H1 (cell line): ENCODE data around the gene PPP4R4.

Experiments used
- ASH2L ChIP-seq: fragments of 200-600, 300-600 bp; sonication (generic); IDR thresholded peaks from one replicate; pipeline ENCODE4 v1.7.1; 2017; ENCODE audit warnings: low read length
- BCL11A ChIP-seq, 2 experiments: IDR thresholded peaks; one replicate each; pipeline ENCODE4 v1.6.1; 2011; ENCODE audit warnings: low read depth in 2 of 2, low read length in 2 of 2, mild to moderate bottlenecking in 2 of 2
- BRCA1 ChIP-seq: IDR thresholded peaks from 2 replicates; pipeline ENCODE4 v1.6.1; 2012; ENCODE audit warnings: low read depth, low read length, improper control_type of control experiment
- CBX8 ChIP-seq: fragments of 300-800, 300-1000 bp; sonication (generic); IDR thresholded peaks from 2 replicates; pipeline ENCODE4 v1.7.1; 2016; ENCODE audit warnings: low read depth, low read length, borderline replicate concordance
- CEBPB ChIP-seq: IDR thresholded peaks from 2 replicates; pipeline ENCODE4 v1.6.1; 2012; ENCODE audit warnings: low read depth, low read length
- CTCF ChIP-seq, 3 experiments: IDR thresholded peaks; 1 replicate in 2 of 3; 2 replicates in 1 of 3; pipeline versions ENCODE4 v1.5.1 to v1.6.1; 2011; ENCODE audit warnings: low read length in 3 of 3, mild to moderate bottlenecking in 3 of 3, inconsistent platforms in 2 of 3, low read depth in 1 of 3, moderate library complexity in 1 of 3; ENCODE audit not compliant: insufficient read depth in 1 of 3; ENCODE audit errors: control extremely low read depth in 1 of 3
- EP300 ChIP-seq, 2 experiments: IDR thresholded peaks; 1 replicate in 1 of 2; 2 replicates in 1 of 2; pipeline ENCODE4 v1.6.1; 2011 to 2012; ENCODE audit warnings: low read depth in 2 of 2, low read length in 2 of 2, mild to moderate bottlenecking in 2 of 2, borderline replicate concordance in 1 of 2, inconsistent platforms in 1 of 2, moderate library complexity in 1 of 2
- EZH2 ChIP-seq: fragments of 200-600 bp; sonication (generic); IDR thresholded peaks from 2 replicates; pipeline ENCODE4 v1.7.1; 2012; ENCODE audit warnings: low read depth, mild to moderate bottlenecking, moderate library complexity, low read length, inconsistent platforms; ENCODE audit not compliant: severe bottlenecking
- POLR2AphosphoS5 ChIP-seq: IDR thresholded peaks from 2 replicates; pipeline ENCODE4 v1.6.1; 2011; ENCODE audit warnings: low read depth, low read length
- SP1 ChIP-seq: IDR thresholded peaks from 2 replicates; pipeline ENCODE4 v1.6.1; 2011; ENCODE audit warnings: low read depth, low read length
- TAF1 ChIP-seq: IDR thresholded peaks from 2 replicates; pipeline ENCODE4 v1.6.1; 2011; ENCODE audit warnings: mild to moderate bottlenecking, low read depth, low read length

- no peak for TF ChIP-seq EP300 (IDR thresholded peaks at IDR 0.05; ENCODE audit: borderline replicate concordance in 1 of 2, low read depth in 2 of 2, low read length in 2 of 2)
- no peak for TF ChIP-seq CTCF (IDR thresholded peaks at IDR 0.05; ENCODE audit: control extremely low read depth in 1 of 3, insufficient read depth in 1 of 3, low read depth in 1 of 3, low read length in 3 of 3)
- TF ChIP-seq EZH2 = no peak
- TF ChIP-seq BRCA1 = no peak
- TF ChIP-seq BCL11A (IDR thresholded peaks at IDR 0.05; ENCODE audit: low read depth in 2 of 2, low read length in 2 of 2) = no peak
- no peak for TF ChIP-seq ASH2L
- no peak for TF ChIP-seq POLR2AphosphoS5
- no peak for TF ChIP-seq CBX8
- TF ChIP-seq CEBPB = no peak
- no peak for TF ChIP-seq SP1
- TF ChIP-seq TAF1 = no peak
Observed at GRCh38 chr14:94138251-94138650, 35.9 kb upstream of the PPP4R4 start.
